OCI-LY1 (cell line): ENCODE data around the gene GNAZ.

Experiments used
- H2AFZ ChIP-seq: fragments of 200-600 bp; sonication (generic), shearing (Covaris generic); 2 replicates; pipeline ENCODE4 v1.6.0; 2014; ENCODE audit warnings: antibody characterized with exemption, mild to moderate bottlenecking, low read length
- H3F3A ChIP-seq: fragments of 200-600 bp; sonication (generic), shearing (Covaris generic); 2 replicates; pipeline ENCODE4 v1.6.0; 2014; ENCODE audit warnings: mild to moderate bottlenecking, antibody characterized with exemption, low read length, moderate library complexity; ENCODE audit not compliant: insufficient read depth
- H3K27ac ChIP-seq: fragments of 200-600 bp; sonication (generic); 2 replicates; pipeline ENCODE4 v1.5.1; 2014; ENCODE audit warnings: low read length, mixed run types, mild to moderate bottlenecking, low read depth; ENCODE audit not compliant: poor library complexity, severe bottlenecking
- H3K27me3 ChIP-seq: fragments of 200-600 bp; sonication (generic); 2 replicates; pipeline ENCODE4 v1.6.0; 2014; ENCODE audit warnings: antibody characterized with exemption, mild to moderate bottlenecking, low read length, moderate library complexity; ENCODE audit not compliant: insufficient read depth
- H3K36me3 ChIP-seq: fragments of 200-600 bp; sonication (generic); 2 replicates; pipeline ENCODE4 v1.6.1; 2014; ENCODE audit warnings: mild to moderate bottlenecking, antibody characterized with exemption, low read length, moderate library complexity, mixed read lengths; ENCODE audit not compliant: insufficient read depth
- H3K4me1 ChIP-seq: fragments of 200-600 bp; sonication (generic); 2 replicates; pipeline ENCODE4 v1.5.1; 2014; ENCODE audit warnings: mild to moderate bottlenecking, low read length, moderate library complexity; ENCODE audit not compliant: insufficient read depth, severe bottlenecking
- H3K4me2 ChIP-seq: fragments of 200-600 bp; sonication (generic), shearing (Covaris generic); 2 replicates; pipeline ENCODE4 v1.6.1; 2014; ENCODE audit warnings: low read length
- H3K4me3 ChIP-seq: fragments of 200-600 bp; sonication (generic); 2 replicates; pipeline ENCODE4 v1.5.1; 2014; ENCODE audit warnings: low read length, low read depth, mild to moderate bottlenecking, mixed read lengths; ENCODE audit not compliant: poor library complexity, severe bottlenecking
- H3K79me2 ChIP-seq: fragments of 200-600 bp; shearing (Covaris generic); 2 replicates; pipeline ENCODE4 v1.6.1; 2016; ENCODE audit warnings: mixed run types, low read length, mixed read lengths; ENCODE audit not compliant: insufficient read depth
- H3K9ac ChIP-seq: fragments of 200-600 bp; sonication (generic), shearing (Covaris generic); 2 replicates; pipeline ENCODE4 v1.6.1; 2014; ENCODE audit warnings: mild to moderate bottlenecking, low read length, mixed read lengths
- H3K9me2 ChIP-seq: fragments of 200-600 bp; sonication (generic), shearing (Covaris generic); 2 replicates; pipeline ENCODE4 v1.6.1; 2014; ENCODE audit warnings: low read depth, mild to moderate bottlenecking, low read length, mixed read lengths
- H3K9me3 ChIP-seq: fragments of 200-600 bp; shearing (Covaris generic); 2 replicates; pipeline ENCODE4 v1.6.1; 2014; ENCODE audit warnings: low read length, mixed read lengths
- H4K20me1 ChIP-seq: fragments of 200-600 bp; sonication (generic), shearing (Covaris generic); 2 replicates; pipeline ENCODE4 v1.6.0; 2016; ENCODE audit warnings: mild to moderate bottlenecking, low read length; ENCODE audit not compliant: insufficient read depth
- EZH2 ChIP-seq: fragments of 200-600 bp; sonication (generic), shearing (Covaris generic); IDR thresholded peaks from 2 replicates; pipeline ENCODE4 v1.8.0; 2017; ENCODE audit warnings: borderline replicate concordance, mixed run types, mild to moderate bottlenecking, antibody characterized with exemption, low read length, moderate library complexity, mixed read lengths
- TF ChIP-seq, protein P1 (sequence below): fragments of 200-600 bp; sonication (generic), shearing (Covaris generic); IDR thresholded peaks from 2 replicates; pipeline ENCODE4 v1.5.1; 2017; ENCODE audit warnings: mild to moderate bottlenecking, antibody characterized with exemption, low read length, moderate library complexity, mixed read lengths

Gene GNAZ

DNA sequence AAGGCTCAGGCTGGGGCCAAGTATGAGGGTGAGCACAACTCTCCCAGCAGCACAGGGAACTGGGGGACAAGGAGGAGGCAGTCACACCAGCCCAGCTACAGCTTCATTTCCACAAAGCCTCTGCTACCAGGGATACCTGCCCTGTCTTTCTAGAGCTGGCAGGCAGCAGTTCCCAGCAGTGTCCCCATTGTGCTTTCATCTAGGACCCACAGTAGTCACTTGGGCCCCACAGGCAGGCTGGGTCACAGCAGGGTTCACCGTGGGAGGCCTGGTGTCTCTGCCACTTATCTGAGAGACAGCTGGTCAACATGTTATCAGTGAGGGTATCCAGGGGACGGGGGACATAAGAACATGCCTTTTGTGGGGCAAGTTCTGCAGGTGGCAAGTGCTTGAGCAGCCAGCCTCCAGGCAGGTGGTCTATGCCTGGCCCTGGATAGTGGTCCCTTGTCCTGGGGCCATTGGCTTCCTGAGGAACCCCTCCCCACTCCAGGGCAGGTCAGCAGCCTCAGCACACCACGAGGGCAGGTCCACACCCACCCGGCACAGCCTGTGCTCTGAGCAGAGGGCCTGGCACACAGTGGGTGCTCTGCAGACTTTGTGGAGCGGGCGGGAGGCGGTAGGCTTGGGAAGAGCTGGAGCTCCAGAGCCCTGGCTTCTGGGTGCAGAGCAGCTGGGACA is 29.9 kb downstream of the GNAZ start:
- Histone ChIP-seq H2AFZ (no peak overlapping the region), H3K9ac (no peak overlapping the region), H3K9me3 (no peaks in the 10 kb centered on the region), H3K27ac (no peak overlapping the region), H3K4me2 (no peak overlapping the region), H3K4me1 (no peaks in the 10 kb centered on the region), H3K36me3 (no peaks in the 10 kb centered on the region), H3K4me3 (no peak overlapping the region), H3K79me2 (no peaks in the 10 kb centered on the region), H3K9me2 (no peaks in the 10 kb centered on the region), H3F3A (no peaks in the 10 kb centered on the region), H3K27me3 (no peaks in the 10 kb centered on the region), H4K20me1 (no peaks in the 10 kb centered on the region)
- TF ChIP-seq EZH2: no peak
- TF ChIP-seq, protein P1, sequence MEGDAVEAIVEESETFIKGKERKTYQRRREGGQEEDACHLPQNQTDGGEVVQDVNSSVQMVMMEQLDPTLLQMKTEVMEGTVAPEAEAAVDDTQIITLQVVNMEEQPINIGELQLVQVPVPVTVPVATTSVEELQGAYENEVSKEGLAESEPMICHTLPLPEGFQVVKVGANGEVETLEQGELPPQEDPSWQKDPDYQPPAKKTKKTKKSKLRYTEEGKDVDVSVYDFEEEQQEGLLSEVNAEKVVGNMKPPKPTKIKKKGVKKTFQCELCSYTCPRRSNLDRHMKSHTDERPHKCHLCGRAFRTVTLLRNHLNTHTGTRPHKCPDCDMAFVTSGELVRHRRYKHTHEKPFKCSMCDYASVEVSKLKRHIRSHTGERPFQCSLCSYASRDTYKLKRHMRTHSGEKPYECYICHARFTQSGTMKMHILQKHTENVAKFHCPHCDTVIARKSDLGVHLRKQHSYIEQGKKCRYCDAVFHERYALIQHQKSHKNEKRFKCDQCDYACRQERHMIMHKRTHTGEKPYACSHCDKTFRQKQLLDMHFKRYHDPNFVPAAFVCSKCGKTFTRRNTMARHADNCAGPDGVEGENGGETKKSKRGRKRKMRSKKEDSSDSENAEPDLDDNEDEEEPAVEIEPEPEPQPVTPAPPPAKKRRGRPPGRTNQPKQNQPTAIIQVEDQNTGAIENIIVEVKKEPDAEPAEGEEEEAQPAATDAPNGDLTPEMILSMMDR: no peak

DNA sequence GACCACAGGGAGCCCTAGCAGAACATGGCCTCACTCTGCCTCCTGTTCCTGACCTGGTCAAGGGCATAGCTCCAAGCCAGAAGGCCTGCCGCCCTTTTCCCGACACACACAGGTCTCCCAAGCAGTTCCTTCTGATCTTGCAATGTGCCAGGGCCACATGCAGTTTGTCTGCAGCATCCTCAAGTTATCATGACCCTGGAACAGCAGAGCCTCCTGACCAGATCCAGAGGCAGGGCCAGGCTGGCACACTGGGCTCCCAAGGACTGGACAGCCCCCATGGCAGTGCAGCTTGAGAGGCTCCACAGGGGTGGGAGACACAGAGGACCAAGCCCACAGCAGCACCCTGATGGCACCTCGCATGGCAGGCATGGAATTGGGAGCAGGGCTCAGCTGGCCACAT is 31.2 kb downstream of the GNAZ start:
- no peaks in the 10 kb centered on the region for H3K9me3 ChIP-seq
- H3K36me3 ChIP-seq: no peaks in the 10 kb centered on the region
- no peaks in the 10 kb centered on the region for H3K4me1 ChIP-seq
- H2AFZ ChIP-seq: no peak overlapping the region
- H4K20me1 ChIP-seq: no peaks in the 10 kb centered on the region
- H3K27ac ChIP-seq: no peak overlapping the region
- H3K4me3 ChIP-seq: no peak overlapping the region
- H3F3A ChIP-seq: no peaks in the 10 kb centered on the region
- H3K79me2 ChIP-seq: no peaks in the 10 kb centered on the region
- H3K9ac ChIP-seq: no peak overlapping the region
- H3K27me3 ChIP-seq: no peaks in the 10 kb centered on the region
- no peak overlapping the region for H3K4me2 ChIP-seq
- H3K9me2 ChIP-seq: no peaks in the 10 kb centered on the region
- TF ChIP-seq, protein P1: no peak
- TF ChIP-seq EZH2: no peak

DNA sequence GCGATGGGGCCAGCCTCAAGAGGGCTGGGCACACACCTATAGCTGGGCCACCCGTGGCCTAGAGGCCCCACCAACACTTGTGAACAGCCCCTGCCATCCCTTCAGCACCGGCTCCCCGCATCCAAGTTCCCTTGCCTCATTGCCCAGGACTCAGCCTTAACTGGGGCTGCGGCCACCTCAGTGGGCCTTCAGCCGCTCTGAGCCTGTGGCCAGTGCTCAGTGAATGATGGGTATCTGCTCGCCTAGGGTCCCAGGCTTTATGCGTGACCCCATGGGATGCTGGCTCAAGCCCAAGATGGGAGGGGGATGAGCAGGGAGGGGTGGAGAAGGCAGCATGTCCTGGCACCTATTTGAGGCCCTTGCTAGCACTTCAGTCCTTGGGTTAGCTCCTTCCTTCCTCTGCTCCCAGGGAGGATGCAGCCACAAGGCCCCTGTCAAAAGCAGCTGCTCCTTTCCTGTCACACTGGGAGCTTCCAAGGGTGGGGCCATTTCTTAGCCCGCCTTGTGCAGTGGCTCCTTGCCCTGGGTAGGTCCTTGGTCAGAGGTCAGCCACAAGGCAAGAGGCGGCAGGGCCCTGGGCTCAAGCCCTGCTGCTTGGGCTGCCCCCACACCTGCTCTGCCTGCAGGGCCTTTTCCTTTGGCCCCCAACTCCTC is 31.8 kb downstream of the GNAZ start:
- no peaks in the 10 kb centered on the region for H3K9me2 ChIP-seq
- H3K9me3 ChIP-seq: no peaks in the 10 kb centered on the region
- no peaks in the 10 kb centered on the region for H4K20me1 ChIP-seq
- H3K4me3 ChIP-seq: no peak overlapping the region
- no peaks in the 10 kb centered on the region for H3K36me3 ChIP-seq
- no peaks in the 10 kb centered on the region for H3K27me3 ChIP-seq
- no peaks in the 10 kb centered on the region for H3K4me1 ChIP-seq
- no peaks in the 10 kb centered on the region for H3F3A ChIP-seq
- H3K27ac ChIP-seq: no peak overlapping the region
- no peak overlapping the region for H3K9ac ChIP-seq
- no peak overlapping the region for H3K4me2 ChIP-seq
- H3K79me2 ChIP-seq: no peaks in the 10 kb centered on the region
- TF ChIP-seq, protein P1: no peak
- no peak overlapping the region for H2AFZ ChIP-seq
